IPS-15b (cell line): ENCODE measurements around the gene TYSND1.
A peak's percentile ranks its signal among the peaks of the same experiment; 100 is the strongest.
"Not testable (repeated sequence)": the region's sequence is repeated elsewhere in the genome, so short reads cannot be mapped to it uniquely, and the experiment has no call there.

Experiments used
- H3K27me3 ChIP-seq: one replicate; pipeline ENCODE4 v1.6.1; 2013; ENCODE audit warnings: low read length; ENCODE audit not compliant: control insufficient read depth, insufficient read depth
- H3K36me3 ChIP-seq: one replicate; pipeline ENCODE4 v1.6.1; 2013; ENCODE audit warnings: low read length; ENCODE audit not compliant: control insufficient read depth, insufficient read depth
- H3K4me1 ChIP-seq: one replicate; pipeline ENCODE4 v1.6.1; 2013; ENCODE audit warnings: mild to moderate bottlenecking, low read length; ENCODE audit not compliant: control insufficient read depth, insufficient read depth
- H3K4me3 ChIP-seq: one replicate; pipeline ENCODE4 v1.5.1; 2013; ENCODE audit warnings: low read depth, low read length
- H3K9ac ChIP-seq: one replicate; pipeline ENCODE4 v1.6.1; 2013; ENCODE audit warnings: low read depth, mild to moderate bottlenecking, low read length
- H3K9me3 ChIP-seq: one replicate; pipeline ENCODE4 v1.6.1; 2013; ENCODE audit warnings: mild to moderate bottlenecking, low read length; ENCODE audit not compliant: control insufficient read depth, insufficient read depth

The TYSND1 gene

DNA sequence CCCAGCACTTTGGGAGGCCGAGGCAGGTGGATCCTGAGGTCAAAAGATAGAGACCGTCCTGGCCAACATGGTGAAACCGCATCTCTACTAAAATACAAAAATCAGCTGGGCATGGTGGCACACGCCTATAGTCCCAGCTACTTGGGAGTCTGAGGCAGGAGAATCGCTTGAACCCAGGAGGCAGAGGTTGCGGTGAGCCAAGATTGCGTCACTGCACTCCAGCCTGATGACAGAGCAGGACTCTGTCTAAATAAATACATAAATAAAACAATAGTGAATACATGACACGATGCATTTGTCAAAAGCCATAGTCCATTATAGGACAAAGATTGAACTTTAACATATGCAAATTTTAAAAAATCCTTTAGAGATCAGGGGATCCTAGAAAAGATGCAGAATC is 32.7 kb upstream of the TYSND1 start:
- not testable (repeated sequence) for H3K36me3 ChIP-seq, H3K27me3 ChIP-seq, H3K9me3 ChIP-seq, H3K4me3 ChIP-seq, H3K4me1 ChIP-seq, H3K9ac ChIP-seq

GRCh38 chr10:70178139-70178725 is 31.7 kb upstream of the TYSND1 start:
- Histone ChIP-seq H3K4me3 (no peak overlapping the region), H3K27me3 (no peaks in the 10 kb centered on the region), H3K4me1 (no peaks in the 10 kb centered on the region), H3K9me3 (no peaks in the 10 kb centered on the region), H3K36me3 (no peaks in the 10 kb centered on the region), H3K9ac (no peak overlapping the region)

DNA sequence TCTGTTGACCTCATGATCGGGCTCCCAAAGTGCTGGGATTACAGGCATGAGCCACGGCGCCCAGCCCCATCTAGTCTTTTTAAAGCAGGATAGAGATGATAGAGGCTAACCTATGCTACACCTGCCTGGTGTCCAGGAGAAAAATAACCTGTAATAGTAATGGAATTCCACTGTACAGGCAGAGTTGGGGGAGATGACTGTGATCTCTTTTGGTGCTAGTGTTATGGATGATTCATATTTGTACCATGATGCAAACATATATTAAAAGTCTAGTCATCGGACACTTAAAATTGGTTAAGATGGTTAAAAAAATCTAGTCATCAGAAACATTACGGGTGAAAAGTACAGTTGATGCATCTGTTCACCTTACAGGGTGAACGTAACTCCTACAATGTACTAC is 29.9 kb upstream of the TYSND1 start:
- no peak overlapping the region for H3K9ac ChIP-seq
- no peak overlapping the region for H3K4me3 ChIP-seq
- no peaks in the 10 kb centered on the region for H3K9me3 ChIP-seq
- H3K27me3 ChIP-seq: no peaks in the 10 kb centered on the region
- no peaks in the 10 kb centered on the region for H3K4me1 ChIP-seq
- no peaks in the 10 kb centered on the region for H3K36me3 ChIP-seq

- Histone ChIP-seq H3K9ac (no peak overlapping the region), H3K9me3 (no peaks in the 10 kb centered on the region), H3K4me1 (no peaks in the 10 kb centered on the region), H3K4me3 (no peak overlapping the region), H3K27me3 (no peaks in the 10 kb centered on the region), H3K36me3 (no peaks in the 10 kb centered on the region)
These were observed 29.0 kb upstream of the TYSND1 start for GRCh38 chr10:70175516-70175915.

DNA sequence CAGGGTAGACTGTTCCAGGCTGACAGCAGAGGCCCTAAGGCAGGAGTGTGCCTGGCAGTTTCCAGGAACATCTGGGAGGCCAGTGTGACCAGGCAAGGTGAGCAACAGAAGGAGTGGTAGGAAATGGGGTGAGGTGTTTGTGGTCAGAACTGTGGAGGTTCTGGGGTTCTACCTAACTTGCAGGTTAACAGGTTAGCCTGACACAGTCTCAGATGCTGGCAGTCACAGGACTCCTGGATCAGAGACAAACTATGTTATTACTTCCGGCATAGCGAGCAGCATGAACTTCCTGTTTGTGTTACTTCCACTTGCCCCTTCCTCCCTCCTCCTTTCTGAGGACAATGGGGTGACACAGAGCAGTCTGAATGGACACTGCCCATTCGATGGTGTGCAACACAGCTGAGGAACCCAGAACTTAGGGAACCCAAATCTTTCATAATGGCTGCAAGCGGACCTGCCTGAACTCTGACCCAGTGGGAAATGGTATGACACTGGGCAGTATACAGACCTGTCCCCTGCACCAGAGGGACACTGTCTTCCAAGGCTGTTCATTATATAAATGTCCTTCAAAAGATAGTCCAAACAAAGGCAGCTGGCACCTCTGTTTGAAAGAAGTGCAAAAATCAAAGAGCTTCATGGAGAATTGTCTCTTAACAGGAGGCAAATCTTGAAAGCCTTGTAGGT is 27.7 kb upstream of the TYSND1 start:
- Histone ChIP-seq H3K9ac (no peak overlapping the region), H3K4me1 (peaks cover under 1% of the 10 kb centered on the region)

DNA sequence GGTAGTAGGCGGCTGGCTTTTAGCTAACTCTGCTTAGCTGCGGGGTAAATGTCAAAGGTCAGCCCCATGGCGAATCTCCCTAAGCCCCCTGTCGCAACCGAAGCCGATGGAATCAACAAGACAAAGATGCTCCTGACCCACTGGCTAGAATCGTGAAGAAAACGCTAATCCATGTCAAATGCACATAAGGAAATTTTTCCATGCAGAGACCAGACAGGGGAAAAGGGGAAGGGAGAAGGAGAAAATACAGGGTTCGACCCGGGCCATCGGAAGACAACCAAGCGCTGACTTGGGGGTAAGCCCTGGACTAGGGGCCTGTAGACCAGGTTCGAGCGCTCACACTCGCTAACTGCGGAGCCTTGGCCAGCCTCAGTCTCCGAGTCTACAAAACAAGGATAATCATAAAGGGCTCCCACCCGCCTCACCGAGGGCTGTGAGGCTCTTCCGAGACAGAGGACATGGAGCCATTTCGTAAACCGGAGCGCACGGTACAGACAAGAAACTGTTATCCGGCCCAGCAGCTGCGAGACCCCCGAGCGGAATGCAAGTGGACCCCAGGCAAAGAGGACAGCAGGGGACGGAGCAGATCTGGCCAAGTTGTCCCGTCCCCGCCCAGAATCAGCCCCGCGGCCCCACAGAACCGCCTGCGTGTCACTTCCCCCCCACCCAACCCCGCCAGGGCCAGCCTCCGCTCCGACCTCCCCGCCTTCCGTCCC is 23.3 kb upstream of the TYSND1 start:
- Histone ChIP-seq H3K36me3 (no peaks in the 10 kb centered on the region), H3K27me3 (no peaks in the 10 kb centered on the region), H3K9ac (peak overlapping the region; percentile 90), H3K4me3 (peak overlapping the region; percentile 96), H3K4me1 (peaks cover 4% of the 10 kb centered on the region), H3K9me3 (no peaks in the 10 kb centered on the region)

More for the DNA sequence above, 27.7 kb upstream of the TYSND1 start:
- no peaks in the 10 kb centered on the region for H3K36me3 ChIP-seq
- no peak overlapping the region for H3K4me3 ChIP-seq
- no peaks in the 10 kb centered on the region for H3K9me3 ChIP-seq
- H3K27me3 ChIP-seq: no peaks in the 10 kb centered on the region

DNA sequence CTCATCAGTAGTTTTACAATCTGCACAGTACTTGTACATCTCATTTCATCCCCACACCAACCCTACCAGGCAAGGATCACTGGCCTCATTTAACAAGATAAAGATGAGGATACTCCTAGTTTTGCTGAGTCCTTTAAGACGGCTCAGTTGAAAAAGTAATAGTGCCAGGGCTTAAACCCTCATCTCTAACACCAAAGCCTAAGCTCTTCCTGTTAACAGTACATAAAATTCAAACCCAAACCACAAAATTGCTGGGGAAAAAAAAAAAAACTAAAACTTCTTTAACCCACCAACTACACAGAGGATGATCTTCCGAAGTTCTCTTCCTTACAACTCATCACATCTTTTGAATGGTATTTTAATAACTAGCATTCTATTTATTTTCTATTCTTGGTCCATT is 22.5 kb upstream of the TYSND1 start:
- peak overlapping the region; percentile 90 for H3K9ac ChIP-seq
- no peaks in the 10 kb centered on the region for H3K27me3 ChIP-seq
- H3K9me3 ChIP-seq: no peaks in the 10 kb centered on the region
- H3K4me1 ChIP-seq: peaks cover 4% of the 10 kb centered on the region
- H3K4me3 ChIP-seq: peak overlapping the region; percentile 96
- no peaks in the 10 kb centered on the region for H3K36me3 ChIP-seq

DNA sequence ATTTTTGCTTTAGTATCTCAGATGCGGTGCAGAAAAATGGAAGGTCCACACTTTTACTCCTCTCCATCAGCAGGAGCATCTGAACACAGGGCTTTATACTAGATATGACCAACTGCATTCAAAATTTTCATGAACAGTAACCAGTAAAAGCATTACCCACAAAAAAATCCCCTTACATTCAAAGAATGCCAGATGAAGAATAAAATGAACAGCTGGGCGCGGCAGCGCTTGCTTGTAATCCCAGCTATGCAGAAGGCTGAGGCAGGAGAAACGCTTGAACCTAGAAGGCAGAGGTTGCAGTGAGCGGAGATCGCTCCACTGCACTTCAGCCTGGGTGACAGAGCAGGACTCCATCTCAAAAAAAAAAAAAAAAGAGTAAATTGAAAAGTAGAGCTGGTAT is 20.7 kb upstream of the TYSND1 start:
- Histone ChIP-seq H3K27me3 (no peaks in the 10 kb centered on the region), H3K9ac (no peak overlapping the region), H3K4me1 (peaks cover 8% of the 10 kb centered on the region), H3K36me3 (no peaks in the 10 kb centered on the region), H3K9me3 (no peaks in the 10 kb centered on the region), H3K4me3 (no peak overlapping the region)

GRCh38 chr10:70166394-70166793 is 19.9 kb upstream of the TYSND1 start:
- Histone ChIP-seq H3K9ac (no peak overlapping the region), H3K4me3 (no peak overlapping the region), H3K9me3 (no peaks in the 10 kb centered on the region), H3K27me3 (no peaks in the 10 kb centered on the region), H3K36me3 (no peaks in the 10 kb centered on the region), H3K4me1 (peaks cover 13% of the 10 kb centered on the region)

DNA sequence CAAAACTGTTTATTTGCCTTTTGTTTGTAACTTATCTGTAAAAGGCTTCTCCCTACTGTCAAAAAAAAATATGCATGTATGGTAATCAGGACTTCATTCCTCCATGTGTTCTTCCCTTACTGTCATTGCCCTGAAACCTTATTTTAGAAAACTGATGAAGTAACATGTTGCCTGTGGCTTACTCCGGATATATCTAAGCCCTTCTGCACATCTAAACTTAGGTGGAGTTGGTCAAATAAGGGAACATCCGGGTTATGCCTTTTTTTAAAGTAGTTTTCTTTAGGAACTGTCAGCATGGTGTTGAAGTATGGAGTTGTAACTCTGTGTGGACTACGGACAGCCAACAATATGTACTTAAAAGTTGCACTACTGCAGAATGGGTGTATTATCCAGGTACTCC is 17.7 kb upstream of the TYSND1 start:
- no peaks in the 10 kb centered on the region for H3K36me3 ChIP-seq
- H3K9ac ChIP-seq: no peak overlapping the region

GRCh38 chr10:70163448-70163847 is 16.9 kb upstream of the TYSND1 start:
- peaks cover 9% of the 10 kb centered on the region for H3K4me1 ChIP-seq
- no peaks in the 10 kb centered on the region for H3K27me3 ChIP-seq
- no peaks in the 10 kb centered on the region for H3K36me3 ChIP-seq
- no peak overlapping the region for H3K4me3 ChIP-seq
- H3K9me3 ChIP-seq: no peaks in the 10 kb centered on the region
- H3K9ac ChIP-seq: no peak overlapping the region

More for the DNA sequence above, 17.7 kb upstream of the TYSND1 start:
- Histone ChIP-seq H3K4me3 (no peak overlapping the region), H3K4me1 (peaks cover 12% of the 10 kb centered on the region), H3K9me3 (no peaks in the 10 kb centered on the region), H3K27me3 (no peaks in the 10 kb centered on the region)

DNA sequence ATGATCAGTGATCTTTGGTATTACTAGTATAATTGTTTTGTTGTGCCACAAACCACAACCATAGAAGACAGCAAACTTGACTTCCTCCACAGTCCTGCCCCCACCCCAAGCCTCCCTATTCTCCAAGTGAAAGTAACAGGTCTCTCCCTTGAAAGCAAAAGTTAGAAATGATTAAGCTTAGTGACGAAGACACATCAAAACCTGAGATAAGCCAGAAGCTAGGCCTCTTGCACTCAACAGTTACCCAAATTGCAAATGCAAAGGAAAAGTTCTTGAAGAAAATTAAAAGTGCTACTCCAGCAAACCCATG is 16.3 kb upstream of the TYSND1 start:
- Histone ChIP-seq H3K27me3 (no peaks in the 10 kb centered on the region), H3K4me1 (peaks cover 9% of the 10 kb centered on the region), H3K4me3 (no peak overlapping the region), H3K36me3 (peaks cover 4% of the 10 kb centered on the region), H3K9me3 (no peaks in the 10 kb centered on the region), H3K9ac (no peak overlapping the region)
